ENCODE measurements around the gene ABCG2.

ABCG2 gene

GRCh38 chr4:88062843-88063242 is 95.6 kb downstream of the ABCG2 start:
- no peak for DNase-seq

GRCh38 chr4:88062311-88062710 is 96.1 kb downstream of the ABCG2 start:
- DNase-seq, result no peak

GRCh38 chr4:88060431-88060830 is 98.0 kb downstream of the ABCG2 start:
- no peak for DNase-seq

GRCh38 chr4:88059766-88060165 is 98.7 kb downstream of the ABCG2 start:
- no peak for DNase-seq

- no peak for DNase-seq
These were observed 100.1 kb downstream of the ABCG2 start for GRCh38 chr4:88058295-88058694.

GRCh38 chr4:88054901-88055300 is 103.5 kb downstream of the ABCG2 start:
- peak in 1 of 2 experiments; percentile 29 for DNase-seq

- DNase-seq, result no peak
These were observed 104.2 kb downstream of the ABCG2 start for GRCh38 chr4:88054229-88054628.

- no peak for DNase-seq
These were observed 113.4 kb downstream of the ABCG2 start for GRCh38 chr4:88045021-88045420.

GRCh38 chr4:88043586-88044340 is 114.7 kb downstream of the ABCG2 start:
- no peak for DNase-seq

GRCh38 chr4:88043001-88043400 is 115.4 kb downstream of the ABCG2 start:
- DNase-seq, result no peak

GRCh38 chr4:88041626-88042025 is 116.8 kb downstream of the ABCG2 start:
- no peak for DNase-seq

GRCh38 chr4:88040707-88041106 is 117.7 kb downstream of the ABCG2 start:
- no peak for DNase-seq
